HG03045 (cell line): Measurements from ENCODE around the gene ZNF181.

ENCODE experiments used
- ATAC-seq: cut with Tn5 transposase; IDR thresholded peaks from one replicate; pipeline ENCODE4 v1.9.1; 2021; ENCODE audit warnings: mild to moderate bottlenecking, moderate library complexity; ENCODE audit not compliant: unreplicated experiment

ZNF181 gene

DNA sequence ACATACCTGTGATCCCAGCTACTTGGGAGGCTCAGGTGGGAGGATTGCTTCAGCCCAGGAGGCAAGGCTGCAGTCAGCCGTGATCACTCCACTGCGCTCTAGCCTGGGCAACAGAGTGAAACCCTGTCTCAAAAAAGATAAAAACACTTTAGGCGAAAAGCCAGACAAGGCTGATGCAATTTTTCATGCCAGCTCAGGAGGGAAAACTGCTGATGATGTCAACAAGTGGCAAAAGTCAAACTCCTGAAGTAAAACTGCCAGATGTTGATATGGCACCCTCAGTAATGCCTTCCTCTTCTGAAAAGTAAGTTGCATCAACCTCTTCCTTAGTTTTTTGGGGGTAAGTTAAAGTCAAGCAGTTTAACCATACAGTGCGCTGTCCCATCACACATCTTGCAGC, 23.4 kb downstream of the ZNF181 start:
- no peak for ATAC-seq

DNA sequence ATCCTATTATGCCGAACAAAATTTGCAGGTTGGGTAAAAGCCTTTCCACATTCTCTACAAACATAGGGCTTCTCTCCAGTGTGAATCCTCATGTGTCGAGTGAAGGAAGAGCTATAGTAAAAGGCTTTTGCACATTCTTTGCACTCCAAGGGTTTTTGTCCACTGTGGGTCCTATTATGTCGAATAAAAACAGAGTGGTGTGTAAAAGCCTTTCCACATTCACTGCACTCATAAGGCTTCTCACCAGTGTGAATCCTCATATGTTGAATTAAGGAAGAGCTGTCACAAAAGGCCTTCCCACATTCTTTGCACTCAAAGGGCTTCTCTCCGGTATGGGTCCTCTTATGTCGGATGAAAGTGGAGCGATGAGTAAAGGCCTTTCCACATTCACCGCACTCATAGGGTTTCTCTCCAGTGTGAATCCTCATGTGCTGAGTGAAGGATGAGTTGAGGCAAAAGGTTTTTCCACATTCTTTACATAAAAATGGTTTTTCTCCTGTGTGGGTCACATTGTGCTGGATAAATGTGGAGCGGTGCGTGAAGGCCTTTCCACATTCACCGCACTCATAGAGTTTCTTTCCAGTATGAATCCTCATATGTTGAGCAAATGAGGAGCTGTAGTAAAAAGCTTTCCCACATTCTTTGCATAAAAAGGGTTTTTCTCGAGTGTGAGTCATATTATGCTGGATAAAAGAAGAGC, 25.3 kb downstream of the ZNF181 start:
- ATAC-seq, result no peak

DNA sequence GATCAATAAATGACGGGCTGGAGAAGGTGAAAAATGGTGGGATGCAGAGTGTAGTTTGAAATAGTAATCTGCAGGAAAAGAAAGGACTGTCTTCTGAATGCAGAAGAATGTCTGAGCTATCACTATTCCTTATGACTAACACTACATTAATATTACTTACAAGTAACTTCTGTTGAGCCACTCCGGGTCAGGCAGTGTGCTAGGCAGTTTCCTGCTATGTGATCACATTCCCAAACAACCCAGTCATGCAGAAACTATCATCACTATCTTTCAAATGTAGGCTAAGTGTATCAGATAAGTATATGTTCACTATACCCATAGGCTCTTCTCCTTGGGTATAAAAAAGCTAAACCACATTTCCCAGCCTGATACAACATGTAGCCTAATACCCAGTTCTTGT, 32.3 kb downstream of the ZNF181 start:
- no peak for ATAC-seq

DNA sequence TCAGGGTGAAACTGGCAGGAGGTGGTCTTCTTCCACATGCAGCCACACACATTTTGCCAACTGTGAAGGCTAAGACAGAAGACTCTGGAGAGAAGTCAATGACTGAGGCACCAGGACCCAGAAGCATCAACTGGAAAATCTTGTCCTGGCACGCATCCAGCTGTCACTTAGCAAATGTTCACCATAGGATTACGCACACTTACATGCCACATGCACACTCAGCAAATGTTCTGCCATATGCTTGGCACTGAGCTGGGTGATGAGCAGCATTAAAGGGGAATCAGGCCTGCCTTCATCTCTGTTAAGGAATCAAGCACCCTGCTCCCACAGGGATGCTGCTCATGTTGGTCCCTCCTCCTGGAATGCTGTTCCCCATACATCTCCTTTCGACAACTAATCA, 33.9 kb downstream of the ZNF181 start:
- ATAC-seq, result no peak

DNA sequence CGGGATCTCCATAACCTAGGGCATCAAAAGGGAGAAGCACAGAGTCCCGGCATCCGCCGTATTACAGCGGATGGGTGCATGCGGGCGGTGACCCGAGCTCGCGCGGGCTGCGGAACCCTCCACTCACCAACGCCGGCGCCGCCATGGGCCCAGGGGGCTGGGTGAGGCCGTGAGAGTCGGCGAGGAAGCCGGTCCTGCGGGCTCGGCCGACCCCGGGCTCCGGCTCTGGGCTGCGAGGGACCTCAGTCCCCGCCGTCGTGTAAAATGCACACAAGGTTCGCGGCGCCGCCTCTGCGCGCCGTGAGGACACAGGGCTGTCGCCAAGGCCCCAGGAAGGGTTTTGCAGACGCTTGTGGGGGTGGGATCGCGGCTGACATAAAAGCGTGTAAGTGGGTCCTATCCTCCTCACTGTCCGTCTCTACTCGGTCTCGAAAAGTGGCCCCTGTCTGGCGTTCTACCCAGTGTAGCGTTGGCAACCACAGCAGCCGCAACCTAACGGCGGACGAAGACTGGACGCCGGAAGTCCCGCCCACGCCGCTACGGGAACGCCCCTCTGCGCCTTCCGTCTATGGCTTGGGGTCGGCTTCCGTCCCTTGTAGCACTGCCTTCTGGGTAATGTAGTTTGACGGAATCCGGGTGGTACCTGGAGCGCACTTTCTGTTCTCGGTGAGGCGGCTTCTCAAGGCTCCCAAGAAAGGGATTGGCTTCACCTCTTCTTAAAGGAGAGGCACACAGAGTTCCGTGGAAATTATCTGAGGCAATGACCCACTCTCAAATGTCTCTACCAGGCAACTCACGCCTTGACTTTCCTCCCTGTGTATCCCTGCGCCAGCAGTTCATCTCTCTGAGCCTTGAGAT, 38.9 kb downstream of the ZNF181 start, which contains the start of gene ZNF599:
Gene ZNF599, minus strand, starts transcription at position 519 of the 858 bp plus-strand sequence. Its CDS starts 374 bp downstream, at position 145.
- peak; percentile 94 for ATAC-seq

DNA sequence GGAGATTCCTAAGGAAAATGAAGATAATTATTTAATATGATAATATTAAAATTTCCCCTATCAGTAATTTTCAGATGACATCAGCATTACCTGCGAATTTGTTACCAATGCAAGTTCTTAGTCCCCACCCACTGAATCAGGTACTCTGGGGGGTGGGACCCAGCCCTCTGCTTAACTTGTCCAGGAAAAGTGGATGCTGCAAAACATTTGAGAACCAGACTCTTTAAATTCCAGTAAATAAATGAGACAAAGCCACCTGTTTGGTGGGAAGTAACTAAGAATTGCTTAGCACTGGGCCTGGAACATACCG, 39.5 kb downstream of the ZNF181 start:
- no peak for ATAC-seq

DNA sequence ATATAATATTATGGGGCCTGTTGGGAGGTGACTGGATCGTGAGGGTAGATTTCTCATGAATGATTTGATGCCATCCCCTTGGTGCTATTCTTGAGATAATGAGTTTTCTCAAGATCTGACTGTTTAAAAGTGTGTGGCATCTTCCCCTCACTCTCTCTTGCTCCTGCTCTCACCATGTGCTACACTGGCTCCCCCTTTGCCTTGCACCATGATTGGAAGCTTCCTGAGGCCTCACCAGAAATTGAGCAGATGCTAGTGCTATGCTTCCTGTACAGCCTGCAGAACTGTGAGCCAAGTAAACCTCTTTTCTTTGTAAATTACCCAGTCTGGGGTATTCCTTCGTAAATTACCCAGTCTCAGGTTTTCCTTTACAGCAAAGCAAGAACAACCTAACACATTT, 40.8 kb downstream of the ZNF181 start:
- ATAC-seq, result no peak

DNA sequence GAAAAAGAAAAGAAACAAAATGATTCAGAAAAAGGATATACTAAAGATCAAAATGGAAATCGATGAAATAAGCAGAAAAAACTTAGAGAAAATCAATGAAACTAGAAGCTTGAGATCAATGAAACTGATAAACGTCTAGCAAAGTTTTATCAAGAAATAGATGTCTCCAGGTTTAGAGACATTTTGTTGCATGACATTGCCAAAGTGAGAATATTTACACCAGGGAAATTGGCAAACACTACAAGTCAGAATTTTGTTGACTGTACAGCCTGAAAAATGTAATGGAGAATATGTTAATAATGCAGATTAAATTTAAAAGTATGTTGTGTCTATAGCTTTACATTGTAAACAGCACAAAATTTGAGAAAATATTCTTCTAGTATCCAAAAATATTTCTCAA, 44.3 kb downstream of the ZNF181 start:
- ATAC-seq, result no peak

DNA sequence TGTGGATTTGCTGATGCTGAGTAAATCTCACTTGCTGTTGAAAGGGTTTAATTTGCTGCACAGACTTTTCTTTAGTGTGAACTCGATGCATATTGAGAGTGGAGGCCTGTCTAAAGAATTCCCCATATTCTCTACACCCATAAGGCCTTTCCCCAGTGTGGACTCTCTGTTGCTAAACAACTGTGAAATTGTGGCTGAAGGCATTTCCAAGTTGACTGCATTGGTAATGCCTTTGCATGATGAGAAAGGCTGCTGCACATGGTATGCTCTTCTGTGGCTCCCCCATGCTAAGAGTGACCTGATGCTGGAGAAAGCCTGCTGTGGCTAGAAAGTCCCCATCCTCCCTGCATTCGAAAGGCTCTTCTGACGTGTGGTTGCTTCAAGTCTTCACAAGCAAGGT, 45.6 kb downstream of the ZNF181 start:
- ATAC-seq, result no peak

DNA sequence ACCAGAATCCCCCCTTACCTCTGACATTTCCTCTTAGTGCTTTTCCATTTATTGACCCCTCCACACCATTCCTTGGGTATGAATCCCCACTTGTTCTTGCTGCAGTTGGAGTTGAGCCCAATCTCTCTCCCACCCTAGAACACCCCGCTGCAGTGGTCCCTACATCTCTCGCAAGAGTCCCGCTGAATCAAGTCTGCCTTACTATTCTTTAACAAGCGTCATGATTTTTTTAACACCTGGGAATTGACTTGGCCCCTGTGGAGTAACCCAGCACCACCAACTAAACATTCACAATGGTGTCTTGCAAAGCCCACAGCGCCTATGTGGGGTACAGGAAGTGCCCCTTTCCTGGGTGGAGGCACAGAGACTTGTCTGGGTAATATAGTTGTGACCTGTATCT, 52.2 kb downstream of the ZNF181 start:
- no peak for ATAC-seq

DNA sequence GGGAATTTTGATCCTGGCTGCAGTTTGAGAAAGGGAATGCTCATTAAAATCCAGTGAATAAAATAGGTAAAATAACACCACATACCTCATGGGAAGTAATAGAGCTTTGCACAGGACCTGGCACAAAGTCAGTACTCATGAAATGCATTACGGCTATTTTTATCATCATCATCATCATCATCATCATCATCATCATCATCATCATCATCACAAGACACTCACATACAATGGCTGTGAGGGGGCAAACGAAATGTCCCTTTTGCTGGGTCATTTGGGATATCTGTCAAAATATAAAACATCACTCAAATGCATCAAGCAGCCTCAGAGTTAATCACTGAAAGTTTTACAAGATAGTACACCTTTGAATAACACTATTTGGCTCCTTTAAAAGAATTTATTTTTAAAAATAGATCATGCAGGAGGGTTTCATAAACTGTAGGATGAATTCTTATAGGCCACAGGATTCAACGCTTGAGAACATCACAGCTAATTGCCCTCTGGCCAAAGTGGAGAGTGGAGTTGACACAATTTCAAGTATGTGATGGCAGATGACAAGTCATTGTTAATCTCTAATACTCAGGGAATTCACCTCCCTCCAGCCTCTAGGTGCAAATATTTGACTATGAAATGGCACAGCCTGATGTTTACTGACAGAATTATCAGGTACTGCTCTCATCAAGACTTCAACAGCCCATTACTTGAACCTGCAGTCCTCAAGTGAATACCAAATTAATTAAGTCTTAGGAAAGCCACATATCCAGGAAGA, 53.2 kb downstream of the ZNF181 start:
- no peak for ATAC-seq

DNA sequence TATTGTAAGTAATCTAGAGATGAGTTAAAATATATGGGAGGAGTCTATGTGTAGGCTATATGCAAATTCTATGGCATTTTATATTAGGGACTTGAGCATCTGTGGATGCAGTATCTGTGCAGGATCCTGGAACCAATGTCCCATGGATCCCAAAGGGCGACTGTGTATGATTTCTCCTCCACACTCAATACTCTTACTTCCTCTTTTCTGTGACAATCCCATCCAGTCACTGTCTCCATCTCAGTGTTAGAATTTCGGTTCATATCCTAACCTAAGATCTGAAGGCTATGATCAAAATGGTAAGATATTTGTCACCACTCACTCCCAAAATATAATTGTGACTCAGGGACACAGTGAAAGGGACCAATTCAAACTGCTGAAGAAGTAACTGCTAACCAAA, 54.0 kb downstream of the ZNF181 start:
- no peak for ATAC-seq

DNA sequence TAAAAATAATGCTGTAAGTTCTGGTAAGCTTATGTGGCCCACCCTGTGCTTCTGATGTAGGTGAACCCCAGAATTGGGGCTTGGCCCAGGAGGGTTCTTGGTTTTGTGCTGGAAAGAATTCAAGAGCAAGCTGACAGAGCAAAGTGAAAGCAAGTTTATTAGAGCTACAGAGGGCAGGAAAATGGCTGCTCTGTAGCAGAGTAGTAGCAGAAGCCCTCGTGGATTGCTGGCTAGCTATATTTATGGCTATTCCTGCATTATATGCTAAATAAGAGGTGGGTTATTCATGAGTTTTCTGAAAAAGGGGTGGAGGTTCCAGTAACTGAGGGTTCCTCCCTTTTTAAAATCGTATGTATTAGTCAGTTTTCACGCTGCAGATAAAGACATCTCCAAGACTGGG, 59.5 kb downstream of the ZNF181 start:
- ATAC-seq, result no peak

DNA sequence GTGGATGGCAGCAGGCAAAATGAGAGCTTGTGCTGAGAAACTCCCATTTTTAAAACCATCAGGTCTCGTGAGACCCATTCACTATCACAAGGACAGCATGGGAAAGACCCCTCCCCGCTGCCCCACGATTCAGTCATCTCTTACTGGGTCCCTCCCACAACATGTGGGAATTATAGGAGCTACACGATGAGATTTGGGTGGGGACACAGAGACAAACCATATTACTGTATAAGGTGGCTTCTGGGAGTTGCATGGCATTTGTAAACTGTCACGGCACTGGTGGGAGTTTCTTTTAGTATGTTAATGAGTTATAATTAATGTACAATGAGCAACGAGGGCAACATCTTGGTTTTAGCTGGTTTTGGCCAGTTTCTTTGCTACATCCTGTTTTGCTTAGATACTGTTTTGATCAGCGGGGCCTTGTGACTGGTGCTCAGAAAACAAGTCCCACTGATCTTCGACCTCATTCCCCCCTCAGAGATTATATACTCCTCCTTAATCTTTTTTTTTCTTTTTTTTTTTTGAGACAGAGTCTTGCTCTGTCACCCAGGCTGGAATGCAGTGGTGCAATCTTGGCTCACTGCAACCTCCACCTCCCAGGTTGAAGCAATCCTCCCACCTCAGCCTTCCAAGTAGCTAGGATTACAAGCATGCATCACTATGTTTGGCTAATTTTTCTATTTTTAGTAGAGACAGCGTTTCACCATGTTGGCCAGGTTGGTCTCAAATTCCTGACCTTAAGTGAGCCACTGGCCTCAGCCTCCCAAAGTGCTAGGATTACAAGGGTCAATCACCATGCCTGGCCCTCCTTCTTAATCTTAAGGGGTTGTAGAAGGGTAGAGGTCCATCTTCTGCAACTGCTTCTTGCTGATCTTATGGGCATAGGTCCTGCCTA, 60.3 kb downstream of the ZNF181 start:
- no peak for ATAC-seq
